GM21528 (cell line): Measurements from ENCODE around the gene ELOVL5.
"Not testable (repeated sequence)": the region's sequence is repeated elsewhere in the genome, so short reads cannot be mapped to it uniquely, and the experiment has no call there.

Source experiments
- ATAC-seq: cut with Tn5 transposase; IDR thresholded peaks from one replicate; pipeline ENCODE4 v1.9.1; 2021; ENCODE audit warnings: mild to moderate bottlenecking, moderate library complexity; ENCODE audit not compliant: unreplicated experiment, low FRiP score

The ELOVL5 gene

GRCh38 chr6:53348371-53349208 is at the start of gene ELOVL5:
Gene ELOVL5, minus strand, starts transcription at chr6:53348950. Its CDS starts 53,251 bp downstream, at chr6:53295699.
- peak; percentile 82 for ATAC-seq

GRCh38 chr6:53397283-53397682 is 48.5 kb upstream of the ELOVL5 start:
- no peak for ATAC-seq

GRCh38 chr6:53395986-53396385 is 47.2 kb upstream of the ELOVL5 start:
- ATAC-seq, result no peak

GRCh38 chr6:53394704-53395103 is 46.0 kb upstream of the ELOVL5 start:
- no peak for ATAC-seq

GRCh38 chr6:53391170-53391569 is 42.4 kb upstream of the ELOVL5 start:
- ATAC-seq, result no peak

GRCh38 chr6:53390010-53390409 is 41.3 kb upstream of the ELOVL5 start:
- no peak for ATAC-seq

GRCh38 chr6:53388615-53389014 is 39.9 kb upstream of the ELOVL5 start:
- ATAC-seq, result not testable (repeated sequence)

GRCh38 chr6:53382421-53382820 is 33.7 kb upstream of the ELOVL5 start:
- no peak for ATAC-seq

GRCh38 chr6:53378208-53378607 is 29.5 kb upstream of the ELOVL5 start:
- no peak for ATAC-seq

- no peak for ATAC-seq
Observed at GRCh38 chr6:53377793-53378192, 29.0 kb upstream of the ELOVL5 start.

GRCh38 chr6:53377289-53377688 is 28.5 kb upstream of the ELOVL5 start:
- ATAC-seq, result no peak

- ATAC-seq, result no peak
Observed at GRCh38 chr6:53376661-53377226, 28.0 kb upstream of the ELOVL5 start.

GRCh38 chr6:53375847-53376246 is 27.1 kb upstream of the ELOVL5 start:
- no peak for ATAC-seq

GRCh38 chr6:53373638-53374037 is 24.9 kb upstream of the ELOVL5 start:
- ATAC-seq, result no peak

GRCh38 chr6:53369876-53370515 is 21.2 kb upstream of the ELOVL5 start:
- ATAC-seq, result no peak

GRCh38 chr6:53369051-53369450 is 20.3 kb upstream of the ELOVL5 start:
- no peak for ATAC-seq

GRCh38 chr6:53366128-53366641 is 17.4 kb upstream of the ELOVL5 start:
- ATAC-seq, result no peak

- ATAC-seq, result no peak
Observed at GRCh38 chr6:53363341-53364079, 14.8 kb upstream of the ELOVL5 start.

GRCh38 chr6:53361549-53362031 is 12.8 kb upstream of the ELOVL5 start:
- no peak for ATAC-seq

- ATAC-seq, result no peak
Observed at GRCh38 chr6:53360093-53360912, 11.6 kb upstream of the ELOVL5 start.
